Eye (tissue), 1 donor: ENCODE measurements around the gene NEK2.
"Not testable (repeated sequence)": the region's sequence is repeated elsewhere in the genome, so short reads cannot be mapped to it uniquely, and the experiment has no call there.

Experiments used
- DNase-seq: peaks from one replicate; pipeline ENCODE4 v3.0.0-alpha.2; 2015

NEK2 gene

GRCh38 chr1:211675230-211676105 is at the start of gene NEK2:
NEK2 (minus strand) TSS chr1:211675621; CDS start chr1:211675479, 142 bp downstream.
- peak; percentile 98 for DNase-seq

DNA sequence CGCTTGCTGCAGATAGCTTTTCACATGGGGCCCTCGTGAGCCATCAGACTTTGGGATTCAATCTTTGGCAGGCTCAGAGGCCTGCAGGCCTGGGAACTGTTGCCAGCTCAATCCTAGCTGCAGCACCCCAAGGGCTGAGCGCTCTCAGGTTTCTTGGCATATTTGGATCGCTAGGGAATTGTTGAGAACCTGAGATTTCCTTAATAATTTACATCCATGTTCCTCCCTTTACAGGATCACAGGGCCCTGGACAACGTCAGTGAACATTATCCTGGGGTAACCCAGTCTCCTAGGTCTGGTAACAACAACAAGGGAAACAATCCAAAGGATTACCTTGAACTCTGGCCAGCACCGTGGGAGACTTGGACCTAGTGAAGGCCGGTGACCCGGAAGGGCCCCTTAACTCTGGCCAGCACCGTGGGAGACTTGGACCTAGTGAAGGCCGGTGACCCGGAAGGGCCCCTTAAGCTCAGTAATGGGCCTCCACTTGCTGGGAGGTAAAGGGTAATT is 49.3 kb upstream of the NEK2 start:
- peak; percentile 45 for DNase-seq

DNA sequence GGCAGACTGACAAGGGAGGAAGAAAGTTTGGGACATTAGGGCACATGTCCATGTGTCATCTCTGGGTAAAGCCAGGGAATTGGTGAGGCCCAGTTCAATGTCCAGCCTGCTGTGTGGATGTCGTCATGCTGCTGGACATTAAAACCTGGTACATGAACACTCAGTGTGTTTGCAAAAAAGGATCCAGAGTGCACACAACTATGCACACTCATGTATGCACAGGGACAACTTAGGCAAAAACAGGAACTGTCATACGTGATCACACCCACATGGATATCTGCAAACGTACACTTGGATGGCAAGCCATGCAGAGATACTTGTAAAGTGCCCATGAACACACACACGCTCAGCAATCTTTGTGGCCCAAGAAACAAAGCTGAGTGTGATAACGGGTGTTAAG is 47.9 kb upstream of the NEK2 start:
- DNase-seq: no peak

DNA sequence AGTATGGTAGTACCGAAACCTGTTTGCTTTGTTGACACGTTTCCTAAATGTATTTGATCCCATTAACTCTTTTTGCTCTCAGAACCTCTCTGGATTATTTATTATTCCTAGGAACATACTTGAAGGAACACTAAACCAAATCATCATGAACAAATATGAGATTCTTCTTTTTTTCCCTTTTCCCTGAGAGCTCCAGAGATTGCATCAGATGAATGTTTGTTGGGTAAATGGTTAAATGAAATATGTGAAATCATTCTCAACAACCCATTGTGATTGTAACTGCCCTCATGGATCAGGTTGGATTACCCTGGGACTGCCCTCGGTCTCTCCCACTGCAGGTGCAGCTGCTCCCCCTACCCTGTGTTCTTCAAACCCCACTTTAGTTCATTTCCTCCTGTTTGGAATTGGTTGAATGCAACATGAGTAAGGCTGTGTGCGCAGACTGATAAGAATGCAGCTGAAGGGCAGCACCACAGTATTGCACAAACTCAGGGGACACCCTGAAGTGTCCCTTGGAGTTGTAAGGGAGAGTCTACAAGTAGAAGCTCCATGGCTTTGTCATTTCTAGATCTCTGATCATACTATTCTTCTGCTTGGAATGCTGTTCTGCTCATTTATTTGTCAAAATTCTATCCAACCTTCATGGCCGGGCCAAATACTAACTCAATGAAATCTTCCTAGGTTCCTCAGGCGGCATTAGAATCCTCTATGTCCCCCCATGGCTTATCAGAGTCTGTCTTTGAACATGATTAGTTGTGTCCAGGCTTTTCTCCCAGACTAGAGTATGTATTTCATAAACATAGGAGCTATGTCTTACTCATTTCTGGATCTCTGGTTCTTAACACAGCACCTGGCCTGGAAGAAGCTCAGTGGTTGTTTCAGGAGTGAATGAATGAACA is 47.1 kb upstream of the NEK2 start:
- no peak for DNase-seq

- DNase-seq: not testable (repeated sequence)
These were observed 41.1 kb upstream of the NEK2 start for GRCh38 chr1:211716555-211716954.

DNA sequence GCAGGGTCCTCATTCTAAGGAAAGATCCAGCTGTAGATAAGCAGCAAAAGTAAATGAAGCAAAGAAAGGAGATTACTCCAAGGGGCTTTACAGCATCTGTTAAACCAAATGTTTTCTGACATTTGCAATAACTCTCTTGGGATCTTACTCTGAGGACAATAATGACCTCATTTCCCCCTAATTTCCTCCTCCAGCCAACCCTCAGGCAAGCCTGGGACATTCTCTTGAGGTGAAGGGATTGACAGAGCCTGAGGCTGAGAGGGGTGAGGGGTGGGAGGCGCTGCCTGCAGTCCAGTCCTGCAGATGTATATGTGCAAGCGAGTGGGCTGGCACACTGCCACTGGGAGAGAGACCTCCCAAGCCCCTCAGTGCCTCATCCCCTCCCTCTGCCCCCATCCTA is 40.5 kb upstream of the NEK2 start:
- peak; percentile 85 for DNase-seq

GRCh38 chr1:211714154-211714553 is 38.7 kb upstream of the NEK2 start:
- DNase-seq: no peak

DNA sequence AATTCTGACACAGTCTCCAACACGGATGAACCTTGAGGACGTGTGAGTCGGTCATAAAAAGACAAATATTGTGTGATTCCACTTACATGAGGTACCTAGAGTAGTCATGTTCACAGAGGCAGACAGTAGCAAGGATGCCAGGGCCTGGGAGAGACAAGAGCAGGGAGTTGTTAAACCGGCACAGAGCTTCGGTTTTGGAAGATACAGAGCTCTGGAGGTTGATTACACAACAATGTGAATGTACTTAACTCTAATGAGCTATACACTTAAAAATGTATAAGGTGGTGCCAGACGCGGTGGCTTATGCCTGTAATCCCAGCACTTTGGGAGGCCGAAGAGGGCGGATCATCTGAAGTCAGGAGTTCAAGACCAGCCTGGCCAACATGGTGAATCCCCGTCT is 37.8 kb upstream of the NEK2 start:
- no peak for DNase-seq

GRCh38 chr1:211711315-211711705 is 35.9 kb upstream of the NEK2 start:
- DNase-seq: no peak

GRCh38 chr1:211710566-211711314 is 35.3 kb upstream of the NEK2 start:
- no peak for DNase-seq

DNA sequence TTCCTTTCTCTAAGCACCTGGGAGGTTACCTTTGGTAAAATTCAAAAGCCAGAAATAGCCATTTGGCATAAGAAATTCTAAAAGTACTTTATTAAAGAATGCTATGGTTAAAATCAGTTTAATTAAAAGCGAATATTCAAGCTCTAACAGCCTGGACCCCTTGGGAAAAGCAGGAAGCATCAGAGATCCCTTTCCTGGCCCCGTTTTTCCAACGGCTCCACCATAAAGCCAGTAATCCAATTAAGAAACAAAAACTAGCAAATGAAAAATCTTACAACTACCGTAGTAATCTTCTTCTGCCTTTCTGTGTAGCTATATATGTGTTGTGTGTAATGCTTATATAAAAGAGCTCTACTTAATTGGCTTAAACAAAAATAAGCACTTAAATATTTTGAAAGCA is 33.5 kb upstream of the NEK2 start:
- DNase-seq: no peak

DNA sequence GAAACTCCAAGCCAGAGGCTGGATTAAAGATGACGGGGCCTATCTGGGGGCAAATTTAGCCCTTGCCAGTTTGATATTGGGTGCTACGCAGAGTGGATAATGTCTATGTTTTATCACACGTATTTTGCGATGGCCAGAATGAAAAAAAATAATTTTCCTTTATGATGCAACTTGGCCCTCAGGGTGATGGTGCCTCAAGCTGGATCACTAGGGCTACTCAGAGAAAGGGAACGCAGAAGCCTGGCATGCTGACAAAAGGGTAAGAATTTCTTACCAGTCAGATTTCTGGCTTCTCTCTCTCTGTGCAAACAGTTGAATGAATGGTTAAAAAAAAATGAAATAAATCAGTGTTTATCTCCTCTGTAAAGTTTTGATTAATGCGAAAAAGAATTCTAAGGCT is 32.6 kb upstream of the NEK2 start:
- DNase-seq: no peak

GRCh38 chr1:211705467-211706091 is 30.2 kb upstream of the NEK2 start:
- no peak for DNase-seq

DNA sequence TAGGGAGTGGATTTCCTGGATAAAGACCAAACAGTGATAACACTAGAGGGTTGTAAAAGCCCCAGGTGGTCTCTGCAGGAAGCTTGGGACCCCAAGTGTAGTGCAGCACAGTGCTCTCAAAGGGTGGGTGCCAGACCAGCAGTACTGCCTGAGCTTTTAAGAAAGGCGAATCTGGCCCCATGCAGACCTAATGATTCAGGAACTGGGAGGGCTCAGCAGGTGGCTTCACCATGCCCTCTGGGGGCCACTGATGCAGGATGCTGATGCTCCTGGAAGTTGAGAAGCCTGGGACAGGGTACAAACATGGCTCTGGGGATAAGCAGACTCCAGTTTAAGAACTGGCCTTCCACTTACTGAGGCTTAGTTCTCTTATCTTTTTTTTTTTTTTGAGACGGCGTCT is 29.1 kb upstream of the NEK2 start:
- DNase-seq: no peak

DNA sequence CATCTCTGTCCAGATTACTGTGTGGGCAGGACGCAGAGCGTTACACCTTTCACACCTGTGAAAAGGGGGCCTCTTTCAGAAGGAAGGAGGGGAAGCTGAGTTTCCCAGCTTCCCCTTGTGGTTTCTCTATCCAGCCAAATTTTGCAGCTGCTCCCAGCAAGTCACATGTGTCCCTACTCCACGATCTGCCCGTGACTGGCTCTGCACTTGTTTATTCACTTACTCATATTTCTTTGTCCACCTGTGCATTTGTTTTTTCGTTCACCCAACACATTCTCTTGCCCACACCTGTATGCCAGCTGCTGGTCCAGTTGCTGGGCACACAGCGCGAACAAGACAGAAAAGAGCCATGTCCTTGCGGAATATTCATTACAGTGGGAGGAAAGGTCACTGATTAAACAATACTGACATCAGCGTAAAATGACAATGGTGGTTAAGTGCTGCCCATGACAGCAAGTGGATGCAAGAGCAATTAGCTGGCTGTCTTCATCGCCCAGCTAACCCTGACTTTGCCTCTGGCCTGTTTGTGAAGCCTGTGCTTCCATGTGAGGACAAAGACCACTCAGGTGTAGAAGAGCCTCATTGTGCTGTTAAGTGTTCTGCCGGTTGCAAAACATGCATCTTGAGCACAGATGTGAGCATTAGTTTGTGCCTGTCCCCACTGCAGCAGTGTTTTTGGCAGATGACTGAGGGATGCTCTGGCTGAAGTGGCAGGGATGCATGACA is 28.6 kb upstream of the NEK2 start:
- DNase-seq: peak; percentile 65

- no peak for DNase-seq
These were observed 26.3 kb upstream of the NEK2 start for GRCh38 chr1:211701733-211702132.

- no peak for DNase-seq
These were observed 23.6 kb upstream of the NEK2 start for GRCh38 chr1:211699059-211699458.

DNA sequence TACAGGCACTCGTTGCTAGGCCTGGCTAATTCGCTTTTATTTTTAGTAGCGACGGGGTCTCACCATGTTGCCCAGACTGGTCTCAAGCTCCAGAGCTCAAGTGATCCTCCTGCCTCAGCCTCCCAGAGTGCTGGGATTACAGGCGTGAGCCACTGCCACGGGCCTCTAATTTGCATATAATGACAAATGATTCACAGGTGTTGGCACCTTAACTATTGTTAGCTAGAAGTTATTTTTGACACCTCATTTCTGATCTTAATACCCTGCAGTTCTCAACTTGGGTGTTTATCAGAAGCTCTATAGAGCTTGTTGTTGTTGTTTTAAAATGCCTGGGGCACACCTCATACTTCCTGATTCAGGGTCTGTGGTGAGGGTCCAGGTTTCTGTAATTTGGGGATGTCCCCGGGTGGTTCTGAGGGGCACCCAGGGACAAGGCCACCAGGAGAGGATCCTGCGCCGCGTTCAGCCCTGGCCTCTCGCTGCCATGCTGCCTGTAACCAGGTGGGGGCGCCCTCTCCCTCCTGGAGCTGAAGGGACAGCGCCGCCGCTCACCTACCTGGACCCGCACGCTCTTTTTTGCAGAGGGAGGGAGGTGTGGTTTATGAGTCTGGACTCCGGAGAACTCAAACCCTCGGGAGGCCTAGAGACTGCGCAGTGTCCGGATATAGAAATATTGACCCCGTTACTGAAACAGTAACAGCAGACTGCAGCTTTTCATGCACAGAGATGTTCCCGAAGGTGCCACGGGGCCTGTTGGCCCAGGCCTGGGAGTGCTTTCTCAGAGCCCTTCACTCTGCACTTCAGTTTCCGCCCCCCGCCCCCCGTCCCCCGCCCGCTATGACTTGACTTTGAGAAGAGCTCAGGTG is 23.0 kb upstream of the NEK2 start:
- peak; percentile 88 for DNase-seq

DNA sequence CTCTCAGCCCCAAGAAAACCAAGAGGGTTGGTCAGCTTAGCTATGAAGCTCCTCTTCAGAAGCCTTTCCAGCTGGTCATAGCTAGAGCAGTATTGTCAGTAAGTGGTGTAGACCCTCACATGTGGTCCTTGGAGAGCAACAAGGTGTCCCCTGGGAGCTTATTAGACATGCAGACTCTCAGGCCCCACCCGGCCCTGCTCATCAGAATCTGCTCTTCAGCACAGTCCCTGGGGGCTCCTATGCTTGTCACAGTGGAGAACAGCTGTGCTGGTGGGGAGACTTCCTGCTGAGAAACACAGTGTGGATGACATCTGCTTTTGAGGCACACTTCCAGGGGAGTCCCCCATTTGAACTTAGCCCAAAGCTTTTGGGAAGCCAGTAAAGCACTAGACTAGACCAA is 21.9 kb upstream of the NEK2 start:
- no peak for DNase-seq

DNA sequence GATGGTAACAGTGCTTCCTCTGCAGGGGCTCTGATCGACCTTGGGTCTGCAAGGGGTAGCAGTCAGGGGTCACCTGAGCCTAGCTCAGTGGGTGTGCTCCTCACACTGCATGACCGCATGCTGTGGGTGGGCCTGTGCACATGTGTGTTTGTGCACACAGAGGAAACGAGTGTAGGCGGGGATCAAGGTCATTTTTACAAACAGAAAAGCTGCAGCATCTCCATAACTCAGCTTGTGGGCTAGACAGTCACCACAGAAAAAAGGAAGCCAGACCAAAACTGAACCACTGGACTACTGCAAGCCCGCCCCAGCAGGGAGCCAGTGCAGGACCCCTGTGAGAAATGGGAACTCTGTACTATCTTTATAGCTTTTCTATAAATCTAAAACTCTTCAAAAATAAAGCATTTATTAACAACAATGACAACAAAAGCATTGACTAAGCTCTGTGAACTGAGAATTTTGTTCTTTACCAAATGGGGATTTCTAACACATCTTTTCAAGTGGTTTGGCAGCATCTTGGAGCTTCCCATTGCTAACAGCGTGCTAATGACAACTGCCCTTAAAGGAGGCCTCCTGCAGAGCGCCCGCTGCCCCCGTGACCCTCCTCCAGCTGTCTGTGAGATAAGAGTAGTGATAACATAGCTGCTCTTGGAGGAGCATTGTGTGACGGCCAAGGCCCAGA is 19.9 kb upstream of the NEK2 start:
- no peak for DNase-seq
